Endodermal cell (in vitro differentiated cells): ENCODE results near the gene MFSD6L. TPM values are rescaled to one million over a fixed set of nuclear protein-coding genes. Genes with fewer than 3 reads are reported as not detected.
A peak's percentile ranks its signal among the peaks of the same experiment; 100 is the strongest.

Experiments used
- DNase-seq: peaks from one replicate; pipeline ENCODE4 v3.0.0-alpha.2; 2017
- H3K27ac ChIP-seq: 2 replicates; pipeline ENCODE4 v1.5.1; 2013; ENCODE audit warnings: mild to moderate bottlenecking, low read depth, low read length, moderate library complexity
- H3K27me3 ChIP-seq: 2 replicates; pipeline ENCODE4 v1.6.1; 2013; ENCODE audit warnings: mild to moderate bottlenecking, low read length, moderate library complexity; ENCODE audit not compliant: insufficient read depth, control insufficient read depth, poor library complexity, severe bottlenecking
- H3K36me3 ChIP-seq: 2 replicates; pipeline ENCODE4 v1.7.0; 2013; ENCODE audit warnings: mild to moderate bottlenecking, low read length, moderate library complexity; ENCODE audit not compliant: control insufficient read depth, insufficient read depth
- H3K4me1 ChIP-seq: one replicate; pipeline ENCODE4 v1.7.0; 2013; ENCODE audit warnings: low read length; ENCODE audit not compliant: control insufficient read depth, insufficient read depth
- H3K4me3 ChIP-seq: 2 replicates; pipeline ENCODE4 v1.5.1; 2013; ENCODE audit warnings: mild to moderate bottlenecking, low read length, moderate library complexity
- H3K9ac ChIP-seq: 2 replicates; pipeline ENCODE4 v1.6.1; 2013; ENCODE audit warnings: mild to moderate bottlenecking, low read length, moderate library complexity; ENCODE audit not compliant: poor library complexity, severe bottlenecking; ENCODE audit errors: extremely low read depth
- H3K9me3 ChIP-seq: 2 replicates; pipeline ENCODE4 v1.6.1; 2013; ENCODE audit warnings: mild to moderate bottlenecking, low read length, moderate library complexity; ENCODE audit not compliant: control insufficient read depth
- H3K27ac Mint-ChIP-seq: 2 replicates; pipeline ENCODE4 v1.8.0; 2020; ENCODE audit warnings: mixed read lengths
- H3K27me3 Mint-ChIP-seq: 2 replicates; pipeline ENCODE4 v1.8.0; 2021; ENCODE audit warnings: mild to moderate bottlenecking, mixed read lengths; ENCODE audit not compliant: insufficient read depth
- H3K36me3 Mint-ChIP-seq: 2 replicates; pipeline ENCODE4 v1.8.0; 2020; ENCODE audit warnings: low read depth, mixed read lengths
- H3K4me1 Mint-ChIP-seq: 2 replicates; pipeline ENCODE4 v1.8.0; 2020; ENCODE audit warnings: mixed read lengths
- H3K4me3 Mint-ChIP-seq: 2 replicates; pipeline ENCODE4 v1.8.0; 2020; ENCODE audit warnings: mild to moderate bottlenecking, moderate library complexity, mixed read lengths
- H3K9me3 Mint-ChIP-seq: 2 replicates; pipeline ENCODE4 v1.8.0; 2020; ENCODE audit warnings: mild to moderate bottlenecking, mixed read lengths
- WGBS, 2 experiments: methylation state at CpG; one replicate each; pipeline versions ENCODE4 v1.1.5 to v1.1.7; 2013; ENCODE audit warnings: missing lambda C conversion rate in 2 of 2, mixed read lengths in 1 of 2; ENCODE audit not compliant: insufficient coverage in 1 of 2, insufficient read length in 1 of 2; 5-methylcytosine and 5-hydroxymethylcytosine counted together
- total RNA-seq, 2 donors: library from RNA; stranded (reverse); fragmentation: NEBNext Ultra II Directional in 1 of 2; extraction: Animal tissue kit (Norgen Biotek cat#: 25700) in 1 of 2; gene quantifications; 2 replicates in 1 of 2; 3 replicates in 1 of 2; pipeline ENCODE4 v1.2.1, GENCODE V29; 2021
- TF ChIP-seq, protein P1 (sequence below): fragments of 200-600 bp; sonication (generic); conservative IDR thresholded peaks from 2 replicates; pipeline ENCODE4 v1.5.0; 2021; ENCODE audit warnings: antibody characterized with exemption, mild to moderate bottlenecking

Gene MFSD6L
- total RNA-seq, 2 donors from 2014 or later: 3.3 to 5.1 TPM

DNA sequence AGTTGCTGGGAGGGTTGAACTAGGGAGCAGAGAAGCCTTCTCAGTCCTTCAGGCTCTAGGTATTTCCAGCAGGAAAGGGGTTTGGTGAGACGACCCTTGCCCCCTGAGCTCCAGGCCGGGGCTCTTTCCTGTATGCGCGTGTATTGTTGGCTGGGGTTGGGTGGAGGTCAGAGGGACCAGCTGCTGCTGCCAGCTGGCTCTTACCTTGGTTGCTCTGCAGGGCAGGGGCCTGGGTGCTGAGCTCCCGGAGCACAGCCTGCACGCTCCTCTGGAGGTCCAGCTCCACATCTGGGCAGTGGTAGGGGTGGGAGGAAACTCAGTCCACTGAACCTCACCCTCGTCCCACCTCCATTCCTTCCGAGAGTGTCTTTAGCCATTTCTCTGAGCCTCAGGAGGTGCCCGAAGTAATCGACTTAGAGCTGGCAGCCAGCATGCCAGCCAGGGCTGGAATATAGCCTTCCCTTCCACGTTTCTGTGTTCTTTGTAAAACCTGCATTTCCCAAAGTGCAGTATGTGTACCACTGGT is 40.3 kb upstream of the MFSD6L start:
- TF ChIP-seq, protein P1, sequence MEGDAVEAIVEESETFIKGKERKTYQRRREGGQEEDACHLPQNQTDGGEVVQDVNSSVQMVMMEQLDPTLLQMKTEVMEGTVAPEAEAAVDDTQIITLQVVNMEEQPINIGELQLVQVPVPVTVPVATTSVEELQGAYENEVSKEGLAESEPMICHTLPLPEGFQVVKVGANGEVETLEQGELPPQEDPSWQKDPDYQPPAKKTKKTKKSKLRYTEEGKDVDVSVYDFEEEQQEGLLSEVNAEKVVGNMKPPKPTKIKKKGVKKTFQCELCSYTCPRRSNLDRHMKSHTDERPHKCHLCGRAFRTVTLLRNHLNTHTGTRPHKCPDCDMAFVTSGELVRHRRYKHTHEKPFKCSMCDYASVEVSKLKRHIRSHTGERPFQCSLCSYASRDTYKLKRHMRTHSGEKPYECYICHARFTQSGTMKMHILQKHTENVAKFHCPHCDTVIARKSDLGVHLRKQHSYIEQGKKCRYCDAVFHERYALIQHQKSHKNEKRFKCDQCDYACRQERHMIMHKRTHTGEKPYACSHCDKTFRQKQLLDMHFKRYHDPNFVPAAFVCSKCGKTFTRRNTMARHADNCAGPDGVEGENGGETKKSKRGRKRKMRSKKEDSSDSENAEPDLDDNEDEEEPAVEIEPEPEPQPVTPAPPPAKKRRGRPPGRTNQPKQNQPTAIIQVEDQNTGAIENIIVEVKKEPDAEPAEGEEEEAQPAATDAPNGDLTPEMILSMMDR: no peak
- 82 to 83% methylated on average over 5 to 11 of the region's 11 CpGs for WGBS, 2 experiments
- H3K27me3 Mint-ChIP-seq: no peaks in the 10 kb centered on the region
- peaks cover 5% of the 10 kb centered on the region for H3K36me3 Mint-ChIP-seq
- no peaks in the 10 kb centered on the region for H3K36me3 ChIP-seq
- H3K27me3 ChIP-seq: no peaks in the 10 kb centered on the region
- H3K4me3 Mint-ChIP-seq: no peak overlapping the region
- no peak overlapping the region for H3K27ac ChIP-seq
- peaks cover 11% of the 10 kb centered on the region for H3K4me1 Mint-ChIP-seq
- DNase-seq: peak; percentile 48
- H3K9me3 Mint-ChIP-seq: no peaks in the 10 kb centered on the region
- H3K4me1 ChIP-seq: no peaks in the 10 kb centered on the region
- H3K27ac Mint-ChIP-seq: no peak overlapping the region
- no peak overlapping the region for H3K4me3 ChIP-seq
- H3K9ac ChIP-seq: no peak overlapping the region
- H3K9me3 ChIP-seq: peaks cover 6% of the 10 kb centered on the region

GRCh38 chr17:8838551-8839095 is 39.5 kb upstream of the MFSD6L start:
- no peak overlapping the region for H3K27ac Mint-ChIP-seq
- Histone ChIP-seq H3K4me1 (no peaks in the 10 kb centered on the region), H3K27ac (no peak overlapping the region), H3K4me3 (no peak overlapping the region), H3K27me3 (no peaks in the 10 kb centered on the region), H3K9ac (no peak overlapping the region), H3K36me3 (no peaks in the 10 kb centered on the region), H3K9me3 (peaks cover 6% of the 10 kb centered on the region)
- no peaks in the 10 kb centered on the region for H3K27me3 Mint-ChIP-seq
- H3K9me3 Mint-ChIP-seq: no peaks in the 10 kb centered on the region
- H3K4me3 Mint-ChIP-seq: no peak overlapping the region
- 95 to 100% methylated on average over 4 to 12 of the region's 12 CpGs for WGBS, 2 experiments
- H3K36me3 Mint-ChIP-seq: peaks cover 7% of the 10 kb centered on the region
- peak; percentile 43 for DNase-seq
- TF ChIP-seq, protein P1: no peak
- peaks cover 11% of the 10 kb centered on the region for H3K4me1 Mint-ChIP-seq

- Histone ChIP-seq H3K4me3 (no peak overlapping the region), H3K9me3 (peaks cover 6% of the 10 kb centered on the region), H3K9ac (no peak overlapping the region), H3K4me1 (no peaks in the 10 kb centered on the region), H3K27ac (no peak overlapping the region), H3K27me3 (no peaks in the 10 kb centered on the region), H3K36me3 (no peaks in the 10 kb centered on the region)
- Mint-ChIP-seq H3K27ac (no peak overlapping the region), H3K9me3 (no peaks in the 10 kb centered on the region), H3K36me3 (peaks cover 7% of the 10 kb centered on the region), H3K4me1 (peaks cover 11% of the 10 kb centered on the region), H3K27me3 (no peaks in the 10 kb centered on the region), H3K4me3 (no peak overlapping the region)
- DNase-seq: peak; percentile 48
- TF ChIP-seq, protein P1: no peak
- WGBS, 2 experiments: 82 to 90% methylated on average over 4 to 8 of the region's 8 CpGs
These were observed 38.5 kb upstream of the MFSD6L start for GRCh38 chr17:8837563-8838075.
